Smooth muscle cell (in vitro differentiated cells): ENCODE measurements around the gene PRPF39. TPM values are rescaled to one million over a fixed set of nuclear protein-coding genes. Genes with fewer than 3 reads are reported as not detected.

ENCODE experiments used
- DNase-seq: peaks from one replicate; lab custom pipeline; 2025; ENCODE audit not compliant: unreplicated experiment; lab: John Stamatoyannopoulos, UW
- H2AFZ ChIP-seq: fragments of 200-600 bp; sonication (generic); 2 replicates; pipeline ENCODE4 v1.6.0; 2016; ENCODE audit warnings: antibody characterized with exemption, low read depth, mild to moderate bottlenecking
- H3F3A ChIP-seq: fragments of 200-600 bp; sonication (generic); 2 replicates; pipeline ENCODE4 v1.6.0; 2017; ENCODE audit warnings: antibody characterized with exemption, low read depth
- H3K27ac ChIP-seq: fragments of 200-600 bp; sonication (generic); 2 replicates; pipeline ENCODE4 v1.5.1; 2016; ENCODE audit warnings: low read depth, mild to moderate bottlenecking
- H3K27me3 ChIP-seq: fragments of 200-600 bp; sonication (generic); 2 replicates; pipeline ENCODE4 v1.6.1; 2016; ENCODE audit warnings: low read depth, mild to moderate bottlenecking
- H3K36me3 ChIP-seq: fragments of 200-600 bp; sonication (generic); 2 replicates; pipeline ENCODE4 v1.5.1; 2016; ENCODE audit warnings: low read depth
- H3K4me1 ChIP-seq: fragments of 200-600 bp; sonication (generic); 2 replicates; pipeline ENCODE4 v1.5.1; 2016; ENCODE audit warnings: low read depth
- H3K4me2 ChIP-seq: fragments of 200-600 bp; sonication (generic); 2 replicates; pipeline ENCODE4 v1.6.0; 2016; ENCODE audit warnings: mild to moderate bottlenecking
- H3K4me3 ChIP-seq: fragments of 200-600 bp; sonication (generic); 2 replicates; pipeline ENCODE4 v1.5.1; 2016; ENCODE audit warnings: mild to moderate bottlenecking
- H3K79me2 ChIP-seq: fragments of 200-600 bp; sonication (generic); 2 replicates; pipeline ENCODE4 v1.6.0; 2016; ENCODE audit warnings: low read depth, mild to moderate bottlenecking
- H3K9ac ChIP-seq: fragments of 200-600 bp; sonication (generic); 2 replicates; pipeline ENCODE4 v1.6.0; 2016; ENCODE audit warnings: low read depth
- H3K9me3 ChIP-seq: fragments of 200-600 bp; sonication (generic); replicated peaks from 2 replicates; pipeline ENCODE4 v1.5.1; 2016; ENCODE audit warnings: low read depth
- H4K20me1 ChIP-seq: fragments of 200-600 bp; sonication (generic); 2 replicates; pipeline ENCODE4 v1.6.0; 2016; ENCODE audit warnings: low read depth
- CTCF ChIP-seq: fragments of 200-600 bp; sonication (generic); IDR thresholded peaks from 2 replicates; pipeline ENCODE4 v1.5.1; 2017; ENCODE audit warnings: borderline replicate concordance, mild to moderate bottlenecking, antibody characterized with exemption; ENCODE audit not compliant: insufficient read depth, poor library complexity, severe bottlenecking
- WGBS: methylation state at CpG from one replicate; pipeline ENCODE4 v1.1.7; 2016; ENCODE audit warnings: low lambda C conversion rate; 5-methylcytosine and 5-hydroxymethylcytosine counted together
- polyA plus RNA-seq: library from polyadenylated mRNA; unstranded; fragments of >200 nt; fragmentation: Nextera tagmentation; extraction: Ambion mirVana; gene quantifications from 2 replicates; pipeline ENCODE4 v1.2.1, GENCODE V29; 2016
- total RNA-seq: library from RNA; depleted of rRNA; stranded (reverse); fragments of >200 nt; gene quantifications from 2 replicates; pipeline ENCODE4 v1.2.3, GENCODE V29; 2014

Gene PRPF39
- total and polyA plus RNA-seq, 2 experiments from 2014 or later = 12.7 to 28.0 TPM

- Histone ChIP-seq H2AFZ (no peak overlapping the region), H3K79me2 (peaks cover 99% of the 10 kb centered on the region), H3K4me2 (no peak overlapping the region), H4K20me1 (peaks cover 99% of the 10 kb centered on the region), H3K4me3 (no peak overlapping the region), H3K9me3 (no peaks in the 10 kb centered on the region), H3F3A (no peaks in the 10 kb centered on the region), H3K36me3 (peaks cover 16% of the 10 kb centered on the region), H3K4me1 (no peaks in the 10 kb centered on the region), H3K9ac (no peak overlapping the region), H3K27ac (no peak overlapping the region), H3K27me3 (no peaks in the 10 kb centered on the region)
- DNase-seq = no peak
- TF ChIP-seq CTCF = no peak
- WGBS = 91% methylated on average over 2 of the region's 2 CpGs
Measured at GRCh38 chr14:45091710-45092109, 7.8 kb downstream of the PRPF39 start.

- no peak for DNase-seq
- no peak overlapping the region for H2AFZ ChIP-seq
- H3K79me2 ChIP-seq = peaks cover 91% of the 10 kb centered on the region
- H3K36me3 ChIP-seq = peaks cover 21% of the 10 kb centered on the region
- 98% methylated on average over 2 of the region's 2 CpGs for WGBS
- no peak for TF ChIP-seq CTCF
- no peaks in the 10 kb centered on the region for H3K27me3 ChIP-seq
- H4K20me1 ChIP-seq = peaks cover 77% of the 10 kb centered on the region
- H3K4me3 ChIP-seq = no peak overlapping the region
- H3K4me2 ChIP-seq = no peak overlapping the region
- H3K9ac ChIP-seq = no peak overlapping the region
- no peak overlapping the region for H3K27ac ChIP-seq
- H3K9me3 ChIP-seq = no peaks in the 10 kb centered on the region
- no peaks in the 10 kb centered on the region for H3F3A ChIP-seq
- no peaks in the 10 kb centered on the region for H3K4me1 ChIP-seq
Measured at GRCh38 chr14:45094275-45094674, 10.4 kb downstream of the PRPF39 start.

- WGBS = 97% methylated on average over 4 of the region's 4 CpGs
- Histone ChIP-seq H4K20me1 (peaks cover 72% of the 10 kb centered on the region), H2AFZ (no peak overlapping the region), H3K36me3 (peaks cover 24% of the 10 kb centered on the region), H3K27me3 (no peaks in the 10 kb centered on the region), H3K4me2 (no peak overlapping the region), H3K27ac (no peak overlapping the region), H3K9me3 (no peaks in the 10 kb centered on the region), H3K4me1 (no peaks in the 10 kb centered on the region), H3K4me3 (no peak overlapping the region), H3F3A (no peaks in the 10 kb centered on the region), H3K79me2 (peaks cover 91% of the 10 kb centered on the region), H3K9ac (no peak overlapping the region)
- DNase-seq = no peak
- TF ChIP-seq CTCF = no peak
Measured at GRCh38 chr14:45095143-45095542, 11.2 kb downstream of the PRPF39 start.

GRCh38 chr14:45096218-45096617 lies 12.3 kb downstream of the PRPF39 start:
- H3K9ac ChIP-seq = no peak overlapping the region
- no peak overlapping the region for H2AFZ ChIP-seq
- H3K36me3 ChIP-seq = peaks cover 24% of the 10 kb centered on the region
- no peak for TF ChIP-seq CTCF
- no peaks in the 10 kb centered on the region for H3K9me3 ChIP-seq
- no peaks in the 10 kb centered on the region for H3K4me1 ChIP-seq
- H3F3A ChIP-seq = no peaks in the 10 kb centered on the region
- DNase-seq = no peak
- peaks cover 70% of the 10 kb centered on the region for H4K20me1 ChIP-seq
- no peaks in the 10 kb centered on the region for H3K27me3 ChIP-seq
- H3K27ac ChIP-seq = no peak overlapping the region
- H3K4me3 ChIP-seq = no peak overlapping the region
- no peak overlapping the region for H3K4me2 ChIP-seq
- 97% methylated on average over 4 of the region's 4 CpGs for WGBS
- peaks cover 84% of the 10 kb centered on the region for H3K79me2 ChIP-seq
